ENCODE measurements around the gene CDH2. TPM values are rescaled to one million over a fixed set of nuclear protein-coding genes. Genes with fewer than 3 reads are reported as not detected.
A peak's percentile ranks its signal among the peaks of the same experiment; 100 is the strongest.

CDH2 gene
- polyA plus RNA-seq, 6 donors from 2014 or later = not detected

DNA sequence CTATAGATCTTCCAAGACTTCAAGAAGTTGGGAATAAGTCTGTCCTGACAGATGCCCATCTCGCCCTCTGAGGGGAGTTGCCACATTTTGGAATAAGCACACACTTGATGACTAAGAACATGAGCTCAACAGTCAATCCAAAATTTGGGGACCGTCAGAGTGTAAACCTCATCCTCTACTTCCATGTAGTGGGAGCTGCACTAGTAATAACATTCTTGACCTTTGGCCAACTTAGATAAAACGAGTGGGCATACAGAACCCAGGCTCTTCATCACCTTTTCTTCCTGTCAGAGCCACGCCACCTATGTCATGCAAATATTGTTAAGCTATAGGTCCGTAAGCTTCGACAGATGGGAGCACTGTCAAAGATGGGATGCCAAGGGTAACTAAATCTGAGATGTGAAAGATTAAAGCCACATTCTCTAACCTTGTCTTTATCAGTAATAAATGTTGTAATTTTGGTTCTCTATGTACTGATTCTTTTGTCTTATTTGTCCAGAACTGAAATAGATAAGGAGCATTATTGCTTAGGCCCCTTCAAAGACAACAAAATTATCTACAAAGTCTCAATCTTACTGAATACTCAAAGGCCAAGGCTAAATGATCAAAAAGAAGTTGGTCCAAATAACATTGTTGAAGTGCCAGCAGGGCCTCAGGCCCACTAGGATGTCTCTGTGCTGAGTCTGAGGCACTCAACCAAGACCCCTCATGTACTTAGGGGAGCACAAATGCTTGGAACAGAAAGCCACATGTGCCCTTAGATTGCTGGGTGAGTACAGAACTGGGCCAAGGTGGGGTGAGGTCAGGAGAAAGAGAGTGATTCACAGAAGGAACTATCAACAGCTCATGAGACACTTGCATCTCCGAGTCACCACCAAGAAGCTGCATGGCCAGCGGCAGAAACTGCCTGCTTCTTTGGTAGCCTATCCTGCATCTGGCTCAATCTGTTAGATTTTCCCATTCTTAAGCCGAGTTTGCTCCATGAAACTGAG lies 15.0 kb downstream of the CDH2 start:
- H3K4me1 Mint-ChIP-seq = no peaks in the 10 kb centered on the region

DNA sequence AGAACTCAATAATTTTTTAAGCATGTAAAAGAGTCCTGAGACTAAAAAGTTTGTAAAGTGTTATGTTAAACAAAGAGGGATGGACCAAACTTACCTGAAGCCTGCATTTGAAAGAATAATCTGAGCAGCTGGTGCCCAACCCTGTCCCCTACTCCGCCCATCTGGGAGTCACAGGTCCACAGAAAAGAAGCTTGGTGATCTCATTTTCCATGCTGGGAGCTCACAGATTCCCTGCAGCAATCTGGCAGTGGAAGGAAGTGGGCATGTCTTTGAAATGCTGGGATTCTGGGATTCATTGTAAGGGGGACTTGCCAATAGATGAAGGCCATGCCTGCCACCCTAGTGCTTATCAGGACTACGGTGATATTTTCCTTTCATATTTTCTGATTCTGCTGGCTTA lies 17.9 kb downstream of the CDH2 start:
- Mint-ChIP-seq H3K4me3 (no peak overlapping the region), H3K36me3 (no peaks in the 10 kb centered on the region), H3K9me3 (peaks cover 0 to 6% (median 0%) of the 10 kb centered on the region in 7 donors), H3K27me3 (no peaks in the 10 kb centered on the region), H3K27ac (no peak overlapping the region), H3K4me1 (no peaks in the 10 kb centered on the region)
- DNase-seq = no peak
- no peak for ATAC-seq (ENCODE audit: low read depth in 2 of 2)

More for the DNA sequence above, 15.0 kb downstream of the CDH2 start:
- peaks cover 0 to 3% (median 0%) of the 10 kb centered on the region in 7 donors for H3K9me3 Mint-ChIP-seq
- H3K27ac Mint-ChIP-seq = no peak overlapping the region
- DNase-seq (no peak), ATAC-seq (ENCODE audit: low read depth in 2 of 2) (no peak)
- no peaks in the 10 kb centered on the region for H3K27me3 Mint-ChIP-seq
- H3K36me3 Mint-ChIP-seq = no peaks in the 10 kb centered on the region
- no peak overlapping the region for H3K4me3 Mint-ChIP-seq

DNA sequence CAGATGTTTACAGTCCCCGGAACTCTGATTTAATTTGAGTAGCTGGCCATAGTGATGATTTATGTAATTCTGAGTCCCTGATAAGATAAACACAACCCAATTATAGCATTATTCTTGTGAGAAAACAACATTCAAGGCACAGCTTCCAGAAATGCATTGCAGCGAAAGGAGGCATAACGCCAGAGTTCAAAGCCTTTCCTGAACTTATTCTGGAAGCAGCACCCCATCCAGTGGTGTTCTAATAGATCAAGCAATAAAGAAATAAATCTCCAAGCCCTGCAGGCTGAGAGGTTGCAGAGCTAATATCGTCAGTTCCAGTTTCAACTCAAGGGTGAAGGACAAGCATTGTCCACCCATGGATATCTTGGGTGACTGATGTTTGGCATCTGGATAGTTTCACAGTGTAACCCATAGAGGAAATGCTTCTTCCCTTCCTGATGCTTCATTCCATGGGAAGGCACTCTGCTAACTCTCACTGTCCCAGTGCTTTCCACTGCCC lies 18.8 kb downstream of the CDH2 start:
- Mint-ChIP-seq H3K4me3 (no peak overlapping the region), H3K9me3 (peaks cover 0 to 6% (median 0%) of the 10 kb centered on the region in 7 donors), H3K27me3 (no peaks in the 10 kb centered on the region), H3K27ac (no peak overlapping the region), H3K36me3 (no peaks in the 10 kb centered on the region), H3K4me1 (no peaks in the 10 kb centered on the region)
- DNase-seq = no peak
- ATAC-seq (ENCODE audit: low read depth in 2 of 2) = no peak

DNA sequence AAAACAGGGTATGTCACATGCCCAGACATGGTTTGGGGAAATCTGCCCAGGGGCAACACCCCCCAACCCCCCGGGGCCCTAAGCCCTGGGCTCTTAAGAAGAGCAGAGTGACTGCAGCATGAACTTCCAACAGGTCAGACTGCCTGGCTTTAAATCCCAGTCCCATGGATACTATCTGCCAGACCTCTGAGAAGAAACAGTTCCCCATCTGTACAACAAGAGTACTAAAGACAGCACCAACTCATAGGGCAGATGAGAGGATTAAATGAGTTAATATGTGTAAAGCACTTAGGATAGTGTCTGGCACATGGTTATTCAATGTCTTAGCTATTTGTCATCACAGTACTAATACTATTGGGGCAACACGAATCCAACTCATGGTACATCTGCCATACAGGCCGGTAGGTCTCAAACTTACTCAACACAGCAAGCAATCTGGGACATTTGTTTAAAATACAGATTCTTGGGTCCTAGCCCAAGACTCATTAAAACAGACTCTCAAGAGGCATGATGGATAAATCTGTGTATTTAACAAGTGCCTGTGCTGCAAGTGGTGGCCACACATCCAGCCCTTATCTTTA lies 23.4 kb downstream of the CDH2 start:
- Mint-ChIP-seq H3K4me1 (no peaks in the 10 kb centered on the region), H3K4me3 (no peak overlapping the region), H3K27ac (no peak overlapping the region), H3K36me3 (no peaks in the 10 kb centered on the region), H3K27me3 (no peaks in the 10 kb centered on the region), H3K9me3 (peaks cover 0 to 6% (median 0%) of the 10 kb centered on the region in 7 donors)
- ATAC-seq (ENCODE audit: low read depth in 2 of 2) = no peak
- DNase-seq = no peak

DNA sequence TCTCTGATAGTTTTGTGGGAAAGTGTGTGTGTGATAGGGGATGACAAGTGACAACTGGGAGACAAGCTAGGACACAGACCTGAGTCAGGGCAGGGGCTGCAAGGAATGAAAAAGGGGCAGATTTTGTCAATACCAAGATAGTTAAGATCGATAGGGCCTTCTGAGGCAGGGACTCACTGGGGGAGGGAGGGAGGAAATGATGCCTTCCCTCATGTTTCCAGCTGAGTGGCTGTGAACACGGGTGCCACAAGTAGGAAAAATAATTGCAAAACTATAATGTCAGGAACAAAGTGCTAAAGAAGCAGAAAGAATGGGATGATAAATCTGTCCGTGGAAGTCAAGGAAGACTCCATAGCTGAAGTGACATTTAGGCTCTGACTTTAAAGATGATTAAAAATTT lies 24.2 kb downstream of the CDH2 start:
- Mint-ChIP-seq H3K4me3 (no peak overlapping the region), H3K9me3 (peaks cover 0 to 6% (median 0%) of the 10 kb centered on the region in 7 donors), H3K27ac (peak overlapping the region in 1 of 6 donors; percentile 34)

DNA sequence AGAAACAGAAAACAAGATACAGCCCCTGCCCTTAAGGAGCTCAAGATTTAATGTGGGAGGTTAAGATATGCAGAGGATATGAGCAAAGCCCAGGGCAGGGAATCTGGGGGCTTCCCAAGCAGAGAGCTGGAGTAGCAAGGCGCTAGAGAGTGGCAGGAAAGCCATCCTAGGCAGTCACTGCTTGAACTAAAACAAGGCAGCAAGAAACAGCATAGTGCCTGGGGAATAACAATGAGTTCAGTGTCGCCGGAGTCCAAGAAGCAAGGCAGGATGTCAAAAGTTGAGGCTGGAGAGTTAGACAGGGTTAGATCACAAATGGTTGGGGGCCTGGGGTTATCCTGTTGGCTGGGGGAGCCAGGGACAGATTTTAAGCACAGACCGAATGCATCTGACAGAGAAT lies 24.6 kb downstream of the CDH2 start:
- ATAC-seq (ENCODE audit: low read depth in 2 of 2) (no peak), DNase-seq (no peak)
- H3K4me1 Mint-ChIP-seq = no peaks in the 10 kb centered on the region
- H3K9me3 Mint-ChIP-seq = peaks cover 0 to 6% (median 0%) of the 10 kb centered on the region in 7 donors
- peak overlapping the region in 1 of 6 donors; percentile 34 for H3K27ac Mint-ChIP-seq
- no peaks in the 10 kb centered on the region for H3K36me3 Mint-ChIP-seq
- H3K4me3 Mint-ChIP-seq = no peak overlapping the region
- no peaks in the 10 kb centered on the region for H3K27me3 Mint-ChIP-seq

More for the DNA sequence above, 24.2 kb downstream of the CDH2 start:
- H3K36me3 Mint-ChIP-seq = no peaks in the 10 kb centered on the region
- no peaks in the 10 kb centered on the region for H3K27me3 Mint-ChIP-seq
- ATAC-seq (ENCODE audit: low read depth in 2 of 2) (no peak), DNase-seq (no peak)
- H3K4me1 Mint-ChIP-seq = no peaks in the 10 kb centered on the region

DNA sequence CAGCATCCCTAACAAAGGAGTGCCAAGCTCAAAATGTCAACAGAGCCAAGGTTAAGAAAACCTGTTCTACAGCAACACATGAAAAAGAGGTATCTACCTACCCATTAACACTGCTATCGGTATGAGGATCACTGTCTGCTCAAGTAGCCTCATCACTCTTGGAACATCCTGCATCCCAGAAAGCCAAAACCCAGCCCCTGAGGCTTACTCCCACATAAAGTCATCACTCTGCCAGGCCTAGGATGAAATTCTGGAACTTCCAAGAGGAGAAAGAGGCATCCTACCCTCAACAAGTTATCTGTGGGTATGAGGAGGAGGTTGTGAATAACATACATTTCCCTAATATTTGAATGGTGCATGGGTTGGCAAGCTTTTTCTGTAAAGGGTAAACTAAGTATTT lies 25.5 kb downstream of the CDH2 start:
- Mint-ChIP-seq H3K27me3 (no peaks in the 10 kb centered on the region), H3K36me3 (no peaks in the 10 kb centered on the region), H3K9me3 (peaks cover 0 to 6% (median 0%) of the 10 kb centered on the region in 7 donors), H3K4me3 (no peak overlapping the region), H3K27ac (no peak overlapping the region), H3K4me1 (no peaks in the 10 kb centered on the region)
- DNase-seq = no peak
- no peak for ATAC-seq (ENCODE audit: low read depth in 2 of 2)

DNA sequence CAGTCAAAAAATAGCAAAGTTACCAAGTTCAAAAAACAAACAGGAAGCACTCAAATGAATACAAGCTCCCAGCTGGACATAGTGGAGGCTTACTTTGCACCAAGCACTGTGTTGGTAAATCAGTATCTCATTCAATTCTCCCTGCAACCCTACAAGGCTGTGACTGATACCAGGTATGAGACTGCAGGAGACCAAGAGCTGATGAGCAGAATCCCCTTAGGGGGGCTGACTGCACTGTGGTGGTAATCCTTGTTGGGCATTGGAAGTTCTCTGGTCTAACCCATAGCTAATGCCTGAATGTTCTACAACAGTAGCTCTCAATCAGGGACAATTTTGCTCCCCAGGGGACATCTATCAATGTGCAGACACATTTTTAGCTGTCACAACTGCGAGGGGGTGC lies 26.0 kb downstream of the CDH2 start:
- Mint-ChIP-seq H3K27ac (no peak overlapping the region), H3K27me3 (no peaks in the 10 kb centered on the region), H3K4me1 (no peaks in the 10 kb centered on the region), H3K36me3 (no peaks in the 10 kb centered on the region), H3K4me3 (no peak overlapping the region), H3K9me3 (peaks cover 0 to 6% (median 0%) of the 10 kb centered on the region in 7 donors)
- DNase-seq = no peak
- no peak for ATAC-seq (ENCODE audit: low read depth in 2 of 2)

DNA sequence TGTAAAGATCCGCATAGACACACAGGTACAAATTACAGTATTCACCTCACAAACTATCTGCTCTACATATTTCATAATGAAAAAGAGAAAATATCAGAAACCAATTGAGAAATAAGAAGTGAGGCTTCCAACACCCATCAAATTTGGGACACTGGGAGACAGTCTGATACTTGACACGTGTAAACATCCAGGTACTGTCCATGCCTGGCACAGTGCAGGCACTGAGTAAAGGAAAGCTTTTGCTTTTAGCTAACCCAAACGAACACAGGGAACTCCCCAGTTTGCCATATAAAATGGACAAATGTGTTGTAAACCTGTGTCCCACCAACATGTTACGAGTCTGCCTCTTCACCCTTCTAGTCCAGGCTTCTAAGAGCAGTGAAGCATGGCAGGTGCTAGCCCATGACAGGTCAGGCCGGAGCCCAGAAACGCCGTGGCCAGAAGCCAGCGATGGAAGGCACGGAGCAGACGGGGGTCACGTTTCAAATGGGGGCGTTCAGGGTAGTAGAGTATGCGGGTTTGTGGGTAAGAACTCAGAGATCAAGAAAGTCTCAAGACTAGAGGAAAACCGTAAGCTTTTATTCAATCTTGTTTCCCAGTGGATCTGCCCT lies 27.0 kb downstream of the CDH2 start:
- Mint-ChIP-seq H3K9me3 (peaks cover 0 to 6% (median 0%) of the 10 kb centered on the region in 7 donors), H3K36me3 (no peaks in the 10 kb centered on the region), H3K27me3 (no peaks in the 10 kb centered on the region), H3K4me1 (no peaks in the 10 kb centered on the region), H3K27ac (peak overlapping the region in 1 of 6 donors; percentile 82), H3K4me3 (no peak overlapping the region)
- ATAC-seq (ENCODE audit: low read depth in 2 of 2) = no peak
- no peak for DNase-seq

DNA sequence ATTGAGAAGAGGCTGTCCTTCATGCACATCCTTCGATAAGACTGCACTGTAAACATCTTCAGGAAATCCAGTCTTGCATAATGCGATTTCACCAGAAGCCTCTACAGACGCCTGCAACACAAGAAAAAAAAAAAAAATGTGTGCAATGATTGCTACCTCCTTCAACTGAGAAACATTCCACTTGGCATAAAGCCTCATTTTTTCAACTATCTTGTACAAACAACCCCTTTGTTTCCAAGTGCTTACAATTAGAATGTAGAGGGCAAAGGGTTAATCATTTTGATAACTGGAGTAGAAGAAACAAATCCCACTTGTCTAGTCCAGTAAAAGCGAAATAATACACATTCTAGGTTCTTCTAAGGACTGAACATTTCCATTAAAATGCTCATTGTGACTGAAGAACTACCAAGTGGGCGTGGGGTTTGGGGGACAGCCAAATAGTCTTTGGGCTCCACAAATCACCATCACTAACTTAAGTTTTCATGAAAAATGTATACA lies 29.2 kb downstream of the CDH2 start:
- H3K27ac Mint-ChIP-seq = no peak overlapping the region
- no peaks in the 10 kb centered on the region for H3K4me1 Mint-ChIP-seq
- no peaks in the 10 kb centered on the region for H3K36me3 Mint-ChIP-seq
- H3K27me3 Mint-ChIP-seq = no peaks in the 10 kb centered on the region
- DNase-seq = no peak
- peaks cover 0 to 3% (median 0%) of the 10 kb centered on the region in 7 donors for H3K9me3 Mint-ChIP-seq
- no peak for ATAC-seq (ENCODE audit: low read depth in 2 of 2)
- no peak overlapping the region for H3K4me3 Mint-ChIP-seq

DNA sequence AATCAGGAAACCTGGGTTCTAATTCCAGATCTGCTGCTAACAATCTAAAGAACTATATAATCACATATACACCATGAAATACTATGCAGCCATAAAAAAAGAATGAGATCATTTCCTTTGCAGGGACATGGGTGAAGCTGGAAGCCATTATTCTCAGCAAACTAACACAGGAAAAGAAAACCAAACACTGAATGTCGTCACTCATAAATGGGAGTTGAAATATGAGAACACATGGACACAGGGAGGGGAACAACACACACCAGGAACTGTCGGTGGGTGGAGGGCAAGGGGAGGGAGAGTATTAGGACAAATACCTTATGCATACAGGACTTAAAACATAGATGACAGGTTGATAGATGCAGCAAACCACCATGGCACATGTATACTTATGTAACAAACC lies 33.2 kb downstream of the CDH2 start:
- H3K27ac Mint-ChIP-seq = no peak overlapping the region
- H3K36me3 Mint-ChIP-seq = no peaks in the 10 kb centered on the region
- H3K4me3 Mint-ChIP-seq = no peak overlapping the region
- no peak for ATAC-seq (ENCODE audit: low read depth in 2 of 2)
- no peak for DNase-seq
- peaks cover 0 to 14% (median 0%) of the 10 kb centered on the region in 7 donors for H3K9me3 Mint-ChIP-seq
- H3K27me3 Mint-ChIP-seq = no peaks in the 10 kb centered on the region
- H3K4me1 Mint-ChIP-seq = no peaks in the 10 kb centered on the region

DNA sequence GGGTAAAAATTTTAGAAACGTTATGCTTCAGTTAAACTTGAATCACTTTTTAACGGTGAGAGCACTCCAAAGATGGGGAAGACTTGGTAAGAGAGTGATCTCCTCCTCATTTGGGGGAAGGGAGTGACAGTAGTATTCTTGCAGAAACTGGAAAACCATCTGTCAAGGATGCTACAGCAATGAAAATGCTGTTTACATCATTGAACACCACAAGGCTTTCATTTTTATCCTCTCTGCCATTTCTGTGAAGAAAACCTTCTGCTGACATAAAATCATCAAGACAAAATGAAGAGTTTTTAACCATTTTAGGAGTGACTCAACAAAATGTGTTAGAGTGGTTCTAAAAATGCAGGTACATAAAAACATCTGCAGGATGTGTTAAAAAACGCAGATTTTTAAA lies 38.1 kb downstream of the CDH2 start:
- no peak overlapping the region for H3K27ac Mint-ChIP-seq
- no peak for DNase-seq
- no peak overlapping the region for H3K4me3 Mint-ChIP-seq
- H3K9me3 Mint-ChIP-seq = peaks cover 0 to 14% (median 0%) of the 10 kb centered on the region in 7 donors
- no peaks in the 10 kb centered on the region for H3K4me1 Mint-ChIP-seq
- H3K36me3 Mint-ChIP-seq = no peaks in the 10 kb centered on the region
- ATAC-seq (ENCODE audit: low read depth in 2 of 2) = no peak
- H3K27me3 Mint-ChIP-seq = no peaks in the 10 kb centered on the region

DNA sequence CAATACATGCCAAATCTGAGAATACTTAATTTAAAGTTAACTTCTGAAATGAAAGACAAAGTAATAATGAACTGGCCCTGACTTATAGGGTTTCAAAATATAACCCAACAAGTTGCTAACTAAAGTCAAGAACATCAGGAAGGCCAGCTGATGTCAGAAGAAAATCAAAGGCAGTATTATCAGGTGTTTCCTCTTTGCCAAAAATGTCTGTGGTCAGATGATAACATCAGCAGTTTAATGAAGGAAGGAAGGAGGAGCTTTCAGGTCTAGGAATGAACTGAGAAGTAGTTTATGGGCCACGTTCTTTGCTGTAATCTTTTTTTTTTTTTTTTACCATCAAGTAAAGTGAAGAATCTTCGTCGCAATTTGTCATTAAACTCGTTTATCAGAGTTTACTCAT lies 40.9 kb downstream of the CDH2 start:
- ATAC-seq (ENCODE audit: low read depth in 2 of 2) (no peak), DNase-seq (no peak)
- H3K27ac Mint-ChIP-seq = no peak overlapping the region
- H3K9me3 Mint-ChIP-seq = peaks cover 0 to 9% (median 2%) of the 10 kb centered on the region in 7 donors
- no peaks in the 10 kb centered on the region for H3K4me1 Mint-ChIP-seq
- no peaks in the 10 kb centered on the region for H3K36me3 Mint-ChIP-seq
- no peak overlapping the region for H3K4me3 Mint-ChIP-seq
- no peaks in the 10 kb centered on the region for H3K27me3 Mint-ChIP-seq

Data from naive B cell (primary cell).